Naive thymus-derived CD8-positive, alpha-beta T cell (primary cell): ENCODE data around the gene NOS3. TPM values are rescaled to one million over a fixed set of nuclear protein-coding genes. Genes with fewer than 3 reads are reported as not detected.
A peak's percentile ranks its signal among the peaks of the same experiment; 100 is the strongest.

ENCODE experiments used
- ATAC-seq, 2 donors: fragments of 150-1000 bp; cut with Tn5 transposase in 1 of 2; sonication (Bioruptor Pico), chemical (Tn5 transposase) in 1 of 2; 1 replicate in 1 of 2; 2 replicates in 1 of 2; pipeline ENCODE4 v1.10.0; 2021; ENCODE audit warnings: mild to moderate bottlenecking in 2 of 2, moderate library complexity in 2 of 2
- POLR2A ChIA-PET: fragments of 350-600 bp; sonication (Branson Sonifier 250); formaldehyde crosslinking; loops from one replicate; lab custom pipeline; 2021; ENCODE audit warnings: antibody characterized with exemption; lab: Charles Lee
- DNase-seq, 10 donors: peaks; one replicate each; pipeline versions ENCODE4 v3.0.0 to v3.0.0-alpha.2; 2020 to 2022
- H3K27ac Mint-ChIP-seq, 10 donors: one replicate each; pipeline ENCODE4 v1.8.0; 2020 to 2022; ENCODE audit warnings: mild to moderate bottlenecking in 10 of 10, mixed read lengths in 10 of 10, moderate library complexity in 4 of 10, inconsistent platforms in 1 of 10
- H3K27me3 Mint-ChIP-seq, 5 donors: one replicate each; pipeline ENCODE4 v1.8.0; 2021 to 2022; ENCODE audit warnings: mixed read lengths in 5 of 5
- H3K36me3 Mint-ChIP-seq, 3 donors: one replicate each; pipeline ENCODE4 v1.8.0; 2020 to 2022; ENCODE audit warnings: mixed read lengths in 3 of 3, mild to moderate bottlenecking in 2 of 3, inconsistent platforms in 1 of 3
- H3K4me1 Mint-ChIP-seq, 4 donors: one replicate each; pipeline ENCODE4 v1.8.0; 2021 to 2022; ENCODE audit warnings: mixed read lengths in 4 of 4
- H3K4me3 Mint-ChIP-seq, 10 donors: one replicate each; pipeline ENCODE4 v1.8.0; 2020 to 2022; ENCODE audit warnings: mild to moderate bottlenecking in 10 of 10, mixed read lengths in 10 of 10, moderate library complexity in 6 of 10, inconsistent platforms in 1 of 10
- H3K9me3 Mint-ChIP-seq, 9 donors: one replicate each; pipeline ENCODE4 v1.8.0; 2020 to 2022; ENCODE audit warnings: mixed read lengths in 9 of 9, mild to moderate bottlenecking in 3 of 9, inconsistent platforms in 1 of 9, moderate library complexity in 1 of 9
- polyA plus RNA-seq, 3 donors: library from polyadenylated mRNA; unstranded; fragments of 300-500 nt; fragmentation: Illumina TruSeq; gene quantifications; one replicate each; pipeline ENCODE4 v1.2.3, GENCODE V29; 2021
- total RNA-seq, 8 experiments: library from RNA in 2 of 8; stranded (reverse) in 2 of 8; gene quantifications; one replicate each; pipeline ENCODE4 v1.2.3 and lab custom pipeline; 2021 to 2026

NOS3 gene
- total and polyA plus RNA-seq, 5 experiments from 2014 or later = 1.4 to 3.3 (median 1.8) TPM

DNA sequence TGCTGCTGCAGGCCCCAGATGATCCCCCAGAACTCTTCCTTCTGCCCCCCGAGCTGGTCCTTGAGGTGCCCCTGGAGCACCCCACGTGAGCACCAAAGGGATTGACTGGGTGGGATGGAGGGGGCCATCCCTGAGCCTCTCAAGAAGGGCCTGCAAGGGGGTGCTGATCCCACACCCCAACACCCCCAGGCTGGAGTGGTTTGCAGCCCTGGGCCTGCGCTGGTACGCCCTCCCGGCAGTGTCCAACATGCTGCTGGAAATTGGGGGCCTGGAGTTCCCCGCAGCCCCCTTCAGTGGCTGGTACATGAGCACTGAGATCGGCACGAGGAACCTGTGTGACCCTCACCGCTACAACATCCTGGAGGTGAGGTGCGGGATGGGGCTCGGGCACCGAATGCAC lies 8.2 kb downstream of the NOS3 start:
- Mint-ChIP-seq H3K4me3 (peak overlapping the region in 3 of 10 donors; percentile 1 to 24 (median 9)), H3K36me3 (no peaks in the 10 kb centered on the region), H3K4me1 (peaks cover 15 to 50% (median 42%) of the 10 kb centered on the region in 4 donors), H3K9me3 (no peaks in the 10 kb centered on the region), H3K27ac (peak overlapping the region in 2 of 10 donors; percentile 20 to 27), H3K27me3 (peaks cover 0 to 3% (median 0%) of the 10 kb centered on the region in 5 donors)
- ATAC-seq (no peak), DNase-seq (no peak)
- POLR2A ChIA-PET = interaction anchor here (1.5 to 3.6 kb wide), 3 partner anchors 9 to 15 kb away, joined by 5 to 17 read pairs (median 6); no protein-coding TSS in a partner anchor

DNA sequence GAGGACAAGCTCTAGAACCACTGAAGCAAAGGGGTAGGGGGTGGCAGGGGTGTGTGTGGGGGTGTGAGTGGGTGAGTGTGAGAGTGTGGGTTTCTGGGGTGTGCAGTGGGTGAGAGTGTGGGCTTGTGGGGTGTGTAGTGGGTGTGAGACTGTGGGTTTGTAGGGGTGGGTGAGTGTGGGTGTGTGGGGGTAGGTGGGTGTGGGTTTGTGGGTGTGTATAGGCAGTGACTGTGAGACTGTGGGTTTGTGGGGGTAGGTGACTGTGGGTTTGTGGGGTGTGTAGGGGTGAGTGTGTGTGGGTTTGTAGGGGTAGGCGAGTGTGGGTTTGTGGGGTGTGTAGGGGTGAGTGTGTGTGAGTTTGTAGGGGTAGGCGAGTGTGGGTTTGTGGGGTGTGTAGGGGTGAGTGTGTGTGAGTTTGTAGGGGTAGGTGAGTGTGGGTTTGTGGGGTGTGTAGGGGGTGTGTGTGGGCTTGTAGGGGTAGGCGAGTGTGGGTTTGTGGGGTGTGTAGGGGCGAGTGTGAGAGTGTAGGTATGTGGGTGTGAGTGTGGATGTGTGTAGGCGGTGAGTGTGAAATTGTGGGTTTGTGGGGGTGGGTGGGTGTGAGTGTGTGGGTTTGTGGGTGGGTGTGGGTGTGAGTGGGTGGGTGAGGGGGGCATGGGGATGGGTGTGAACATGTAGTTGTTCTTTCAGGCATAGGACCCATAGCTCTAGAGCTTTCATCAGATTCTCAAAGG lies 8.8 kb downstream of the NOS3 start:
- no peaks in the 10 kb centered on the region for H3K9me3 Mint-ChIP-seq
- H3K27me3 Mint-ChIP-seq = peaks cover 0 to 5% (median 0%) of the 10 kb centered on the region in 5 donors
- H3K27ac Mint-ChIP-seq = peak overlapping the region in 2 of 10 donors; percentile 20 to 27
- H3K36me3 Mint-ChIP-seq = no peaks in the 10 kb centered on the region
- ATAC-seq = peak in 1 of 2 donors; percentile 38
- peak in 1 of 10 donors; percentile 38 for DNase-seq
- H3K4me1 Mint-ChIP-seq = peaks cover 12 to 43% (median 37%) of the 10 kb centered on the region in 4 donors
- POLR2A ChIA-PET = interaction anchor here (2.2 to 3.6 kb wide), 2 partner anchors 10 to 11 kb away, joined by 7 to 17 read pairs; no protein-coding TSS in a partner anchor
- peak overlapping the region in 2 of 10 donors; percentile 9 to 20 for H3K4me3 Mint-ChIP-seq

DNA sequence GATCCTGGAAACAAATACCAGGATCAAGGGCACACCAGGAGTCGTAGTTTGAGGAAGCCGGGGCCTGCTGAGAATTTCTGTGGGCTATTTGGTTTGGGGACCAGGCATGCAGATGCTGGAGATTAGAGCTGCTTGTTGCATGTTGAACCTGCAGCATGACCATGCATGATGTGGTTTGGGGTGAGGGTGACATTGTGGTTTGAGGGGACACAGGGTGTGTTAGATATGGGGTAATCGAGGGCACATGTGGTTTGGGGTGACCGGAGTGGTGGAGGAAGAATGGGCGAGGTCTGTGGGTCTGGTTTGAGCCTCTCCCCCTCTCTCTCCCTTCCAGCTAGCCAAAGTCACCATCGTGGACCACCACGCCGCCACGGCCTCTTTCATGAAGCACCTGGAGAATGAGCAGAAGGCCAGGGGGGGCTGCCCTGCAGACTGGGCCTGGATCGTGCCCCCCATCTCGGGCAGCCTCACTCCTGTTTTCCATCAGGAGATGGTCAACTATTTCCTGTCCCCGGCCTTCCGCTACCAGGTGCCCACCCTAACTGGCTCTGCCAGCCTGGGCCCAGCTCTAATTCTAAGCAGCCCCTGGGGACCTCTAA lies 10.2 kb downstream of the NOS3 start:
- Mint-ChIP-seq H3K27ac (peak overlapping the region in 2 of 10 donors; percentile 53 to 70), H3K27me3 (peaks cover 0 to 5% (median 0%) of the 10 kb centered on the region in 5 donors), H3K36me3 (no peaks in the 10 kb centered on the region), H3K9me3 (no peaks in the 10 kb centered on the region), H3K4me3 (no peak overlapping the region), H3K4me1 (peaks cover 12 to 42% (median 32%) of the 10 kb centered on the region in 4 donors)
- DNase-seq = no peak
- ATAC-seq = no peak
- POLR2A ChIA-PET = interaction anchor here (2.2 kb wide), 1 partner anchor 9 kb away, joined by 7 read pairs; no protein-coding TSS in a partner anchor

DNA sequence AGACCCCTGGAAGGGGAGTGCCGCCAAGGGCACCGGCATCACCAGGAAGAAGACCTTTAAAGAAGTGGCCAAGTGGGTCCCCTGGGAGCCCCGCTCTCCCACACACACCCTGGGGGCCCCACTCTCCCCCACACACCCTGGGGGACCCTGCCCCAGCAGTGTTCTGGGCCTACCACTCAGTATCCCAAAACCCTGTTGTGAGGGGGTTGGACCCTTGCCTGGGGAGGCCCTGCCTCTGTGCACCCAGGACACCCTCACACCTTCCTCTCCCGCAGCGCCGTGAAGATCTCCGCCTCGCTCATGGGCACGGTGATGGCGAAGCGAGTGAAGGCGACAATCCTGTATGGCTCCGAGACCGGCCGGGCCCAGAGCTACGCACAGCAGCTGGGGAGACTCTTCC lies 10.7 kb downstream of the NOS3 start:
- no peak overlapping the region for H3K4me3 Mint-ChIP-seq
- peaks cover 0 to 5% (median 0%) of the 10 kb centered on the region in 5 donors for H3K27me3 Mint-ChIP-seq
- no peak for ATAC-seq
- POLR2A ChIA-PET = interaction anchor here (2.2 kb wide), 1 partner anchor 9 kb away, joined by 7 read pairs; no protein-coding TSS in a partner anchor
- peak overlapping the region in 1 of 10 donors; percentile 70 for H3K27ac Mint-ChIP-seq
- H3K9me3 Mint-ChIP-seq = no peaks in the 10 kb centered on the region
- peaks cover 12 to 40% (median 32%) of the 10 kb centered on the region in 4 donors for H3K4me1 Mint-ChIP-seq
- no peaks in the 10 kb centered on the region for H3K36me3 Mint-ChIP-seq
- no peak for DNase-seq

DNA sequence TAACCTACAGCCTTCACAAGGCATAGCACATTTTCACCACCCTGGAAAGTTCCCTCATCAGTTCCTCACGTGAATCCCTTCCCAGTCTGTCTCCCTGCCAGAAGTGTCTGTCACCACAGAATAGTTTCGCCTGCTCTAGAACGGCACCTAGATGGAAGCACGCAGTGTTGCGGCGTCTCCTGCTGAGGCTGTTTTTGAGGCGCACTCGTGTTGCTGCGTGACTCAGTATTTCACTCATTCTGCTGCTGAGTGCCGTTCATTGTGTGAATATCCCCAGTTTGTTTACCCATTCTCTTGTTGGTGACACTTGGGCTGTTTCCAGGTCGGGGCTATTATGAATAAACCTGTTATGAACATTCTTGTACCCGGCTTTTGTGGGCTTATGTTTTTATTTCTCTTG lies 12.8 kb downstream of the NOS3 start:
- ATAC-seq = no peak
- peaks cover 0 to 2% (median 0%) of the 10 kb centered on the region in 5 donors for H3K27me3 Mint-ChIP-seq
- H3K4me1 Mint-ChIP-seq = peaks cover 11 to 38% (median 29%) of the 10 kb centered on the region in 4 donors
- DNase-seq = no peak
- no peak overlapping the region for H3K27ac Mint-ChIP-seq
- H3K4me3 Mint-ChIP-seq = no peak overlapping the region
- H3K9me3 Mint-ChIP-seq = no peaks in the 10 kb centered on the region
- H3K36me3 Mint-ChIP-seq = no peaks in the 10 kb centered on the region
- POLR2A ChIA-PET = interaction anchor here (1.0 to 1.9 kb wide), 2 partner anchors 11 to 15 kb away, joined by 3 to 6 read pairs; no protein-coding TSS in a partner anchor

DNA sequence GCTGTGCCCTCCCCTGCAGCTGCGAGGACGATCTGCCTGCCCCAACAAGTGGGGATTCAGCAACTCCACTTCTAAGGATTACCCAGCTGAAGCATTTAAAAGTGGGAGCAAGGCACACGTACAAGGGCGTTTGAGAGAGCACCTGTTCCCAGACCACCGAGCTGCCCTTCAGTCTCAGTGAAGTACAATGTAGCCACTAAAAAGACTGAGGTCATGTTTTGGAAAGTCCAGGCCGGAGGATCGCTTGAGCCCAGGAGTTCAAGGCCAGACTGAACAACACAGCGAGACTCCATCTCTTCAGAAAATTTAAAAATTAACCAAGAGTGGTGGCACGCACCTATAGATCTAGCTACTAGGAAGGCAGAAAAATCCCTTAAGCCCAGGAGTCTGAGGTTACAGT lies 14.7 kb downstream of the NOS3 start:
- Mint-ChIP-seq H3K9me3 (no peaks in the 10 kb centered on the region), H3K4me1 (peaks cover 11 to 40% (median 35%) of the 10 kb centered on the region in 4 donors), H3K27ac (peak overlapping the region in 5 of 10 donors; percentile 21 to 68 (median 56)), H3K36me3 (no peaks in the 10 kb centered on the region), H3K4me3 (peak overlapping the region in 1 of 10 donors; percentile 60), H3K27me3 (peaks cover 0 to 2% (median 0%) of the 10 kb centered on the region in 5 donors)
- POLR2A ChIA-PET = interaction anchor here (0.7 to 7.2 kb wide), 2 partner anchors 8 to 13 kb away, joined by 4 to 65 read pairs; no protein-coding TSS in a partner anchor
- DNase-seq (no peak), ATAC-seq (no peak)

DNA sequence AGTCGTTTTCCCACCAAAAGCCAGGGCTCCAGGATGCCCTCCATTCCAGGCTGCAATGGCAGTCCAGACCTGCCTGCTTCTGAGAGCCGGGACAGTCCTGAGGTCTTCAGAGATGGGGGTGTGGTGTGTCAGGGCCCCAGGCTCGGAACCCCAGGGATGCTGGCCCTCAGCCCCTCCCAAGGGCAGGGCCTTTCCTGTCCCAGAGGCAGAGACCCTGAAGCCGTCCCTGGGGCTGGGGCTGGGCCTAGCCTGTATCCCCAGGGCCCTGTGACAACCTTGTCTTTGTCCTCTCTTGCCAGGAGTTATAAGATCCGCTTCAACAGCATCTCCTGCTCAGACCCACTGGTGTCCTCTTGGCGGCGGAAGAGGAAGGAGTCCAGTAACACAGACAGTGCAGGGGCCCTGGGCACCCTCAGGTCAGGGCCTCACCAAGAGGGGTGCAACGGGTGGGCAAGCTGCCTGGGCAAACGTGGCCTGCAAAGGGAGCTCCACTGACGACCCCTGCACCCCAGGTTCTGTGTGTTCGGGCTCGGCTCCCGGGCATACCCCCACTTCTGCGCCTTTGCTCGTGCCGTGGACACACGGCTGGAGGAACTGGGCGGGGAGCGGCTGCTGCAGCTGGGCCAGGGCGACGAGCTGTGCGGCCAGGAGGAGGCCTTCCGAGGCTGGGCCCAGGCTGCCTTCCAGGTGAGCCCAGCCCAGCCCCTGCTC lies 15.9 kb downstream of the NOS3 start:
- H3K27ac Mint-ChIP-seq = peak overlapping the region in 3 of 10 donors; percentile 22 to 56 (median 50)
- peak overlapping the region in 3 of 10 donors; percentile 2 to 72 (median 45) for H3K4me3 Mint-ChIP-seq
- H3K36me3 Mint-ChIP-seq = no peaks in the 10 kb centered on the region
- POLR2A ChIA-PET = interaction anchor here (1.9 to 7.2 kb wide), 3 partner anchors 10 to 15 kb away, joined by 5 to 65 read pairs (median 7); no protein-coding TSS in a partner anchor
- no peak for ATAC-seq
- H3K27me3 Mint-ChIP-seq = peaks cover 0 to 2% (median 0%) of the 10 kb centered on the region in 5 donors
- no peaks in the 10 kb centered on the region for H3K9me3 Mint-ChIP-seq
- DNase-seq = no peak
- H3K4me1 Mint-ChIP-seq = peaks cover 17 to 48% (median 45%) of the 10 kb centered on the region in 4 donors

DNA sequence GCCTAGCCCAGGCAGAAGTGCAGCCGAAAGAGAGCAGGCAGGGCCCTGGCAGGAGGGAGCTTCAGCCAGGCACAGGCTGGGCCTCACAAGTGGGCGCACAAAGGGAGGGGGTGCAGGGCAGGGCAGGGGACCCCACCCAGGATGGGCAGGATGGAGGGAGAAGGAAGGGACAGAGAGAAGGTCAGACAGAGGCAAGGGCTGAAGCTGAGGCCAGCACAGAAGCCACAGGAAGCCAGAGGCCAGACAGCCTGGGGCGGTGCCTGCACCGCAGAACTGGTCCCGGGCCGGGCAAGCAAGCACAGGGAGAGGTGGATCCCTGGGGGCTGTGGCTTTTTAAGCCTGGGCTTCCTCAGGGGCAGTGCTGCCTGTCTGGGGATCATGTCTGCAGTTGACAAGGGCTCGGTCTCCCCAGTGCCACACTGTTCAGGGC lies 16.7 kb downstream of the NOS3 start:
- POLR2A ChIA-PET = interaction anchor here (0.9 to 7.2 kb wide), 9 partner anchors 9 to 44 kb away, joined by 3 to 65 read pairs (median 5); no protein-coding TSS in a partner anchor
- Mint-ChIP-seq H3K27me3 (peaks cover 0 to 2% (median 0%) of the 10 kb centered on the region in 5 donors), H3K4me1 (peaks cover 23 to 55% (median 52%) of the 10 kb centered on the region in 4 donors), H3K4me3 (peak overlapping the region; percentile 72 to 89 (median 84)), H3K9me3 (no peaks in the 10 kb centered on the region), H3K36me3 (no peaks in the 10 kb centered on the region), H3K27ac (peak overlapping the region; percentile 84 to 97 (median 94))
- ATAC-seq (no peak), DNase-seq (no peak)

DNA sequence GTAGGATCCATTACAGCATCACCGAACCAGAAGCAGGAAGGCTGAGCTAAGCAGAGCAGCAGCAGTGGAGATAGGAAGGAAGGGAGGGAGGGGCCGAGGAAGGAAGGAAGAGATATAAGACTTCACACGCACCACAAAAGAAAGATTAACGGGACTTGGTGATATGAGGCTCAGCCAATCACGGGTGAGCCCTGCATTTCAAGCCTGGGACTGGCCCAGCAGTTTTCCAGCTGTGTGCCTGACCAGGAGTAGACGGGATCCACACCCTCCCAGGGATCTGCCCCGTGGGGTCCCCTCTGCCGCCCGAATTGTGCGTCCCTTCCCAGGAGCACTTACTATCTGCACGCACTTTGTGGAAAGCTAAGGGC lies 17.3 kb downstream of the NOS3 start:
- H3K4me1 Mint-ChIP-seq = peaks cover 26 to 62% (median 59%) of the 10 kb centered on the region in 4 donors
- POLR2A ChIA-PET = interaction anchor here (0.9 to 7.2 kb wide), 12 partner anchors 10 to 79 kb away, joined by 3 to 65 read pairs (median 5); partner anchors contain the start of genes ABCB8 and NOS3
- peaks cover 0 to 2% (median 0%) of the 10 kb centered on the region in 5 donors for H3K27me3 Mint-ChIP-seq
- no peaks in the 10 kb centered on the region for H3K36me3 Mint-ChIP-seq
- ATAC-seq = peak; percentile 52 to 62
- H3K27ac Mint-ChIP-seq = peak overlapping the region; percentile 84 to 97 (median 94)
- H3K4me3 Mint-ChIP-seq = peak overlapping the region; percentile 72 to 89 (median 84)
- no peaks in the 10 kb centered on the region for H3K9me3 Mint-ChIP-seq
- DNase-seq = peak in 3 of 10 donors; percentile 46 to 55 (median 54)

DNA sequence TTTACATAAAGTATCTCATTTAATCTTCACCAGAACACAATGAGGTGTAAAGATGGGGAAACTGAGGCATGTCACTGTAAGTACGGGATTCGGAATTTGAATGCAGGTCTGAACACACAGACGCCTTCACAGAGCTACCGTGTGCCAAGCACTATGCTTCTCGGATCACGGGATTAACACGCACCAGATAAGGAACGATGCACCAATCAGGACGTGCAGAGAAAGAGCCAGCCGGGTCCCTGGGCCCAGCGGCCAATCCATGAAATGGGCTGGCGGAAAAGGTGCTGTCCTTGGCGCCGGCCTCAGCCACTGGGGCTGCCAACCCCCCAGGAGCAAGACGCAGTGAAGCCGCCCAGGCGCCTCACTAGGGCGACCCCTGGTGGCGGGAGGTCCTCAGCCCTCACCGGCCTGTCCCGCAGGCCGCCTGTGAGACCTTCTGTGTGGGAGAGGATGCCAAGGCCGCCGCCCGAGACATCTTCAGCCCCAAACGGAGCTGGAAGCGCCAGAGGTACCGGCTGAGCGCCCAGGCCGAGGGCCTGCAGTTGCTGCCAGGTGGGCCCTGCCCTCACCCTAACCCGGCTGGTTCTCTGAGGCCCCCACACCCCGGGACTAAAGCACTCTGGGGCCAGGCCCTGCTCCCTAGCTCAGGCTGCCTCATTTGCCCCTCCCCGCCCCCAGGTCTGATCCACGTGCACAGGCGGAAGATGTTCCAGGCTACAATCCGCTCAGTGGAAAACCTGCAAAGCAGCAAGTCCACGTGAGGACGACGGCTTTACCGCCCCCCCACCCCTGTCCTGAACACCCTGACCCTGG lies 17.9 kb downstream of the NOS3 start:
- ATAC-seq (peak; percentile 39 to 49), DNase-seq (peak; percentile 56 to 85 (median 70))
- no peaks in the 10 kb centered on the region for H3K36me3 Mint-ChIP-seq
- H3K9me3 Mint-ChIP-seq = no peaks in the 10 kb centered on the region
- peak overlapping the region; percentile 72 to 89 (median 84) for H3K4me3 Mint-ChIP-seq
- H3K27me3 Mint-ChIP-seq = peaks cover 0 to 2% (median 0%) of the 10 kb centered on the region in 5 donors
- H3K27ac Mint-ChIP-seq = peak overlapping the region; percentile 84 to 97 (median 94)
- peaks cover 26 to 66% (median 62%) of the 10 kb centered on the region in 4 donors for H3K4me1 Mint-ChIP-seq
- POLR2A ChIA-PET = interaction anchor here (0.6 to 7.2 kb wide), 12 partner anchors 10 to 429 kb away, joined by 3 to 65 read pairs (median 4); partner anchors contain the start of genes ABCB8 and NOS3
